Endothelial cell of umbilical vein (primary cell): Measurements from ENCODE around the gene NF2.

Experiments used
- JUN ChIP-seq: IDR thresholded peaks from 2 replicates; pipeline ENCODE4 v1.6.1; 2011; ENCODE audit warnings: borderline replicate concordance, low read depth; ENCODE audit not compliant: insufficient read length, insufficient read depth
- TF ChIP-seq, protein P1 (sequence below), 2 donors: IDR thresholded peaks; 1 replicate in 1 of 2; 2 replicates in 1 of 2; pipeline ENCODE4 v1.5.1; 2011; ENCODE audit warnings: low read length in 2 of 2, mild to moderate bottlenecking in 2 of 2, moderate library complexity in 2 of 2, control low read depth in 1 of 2, inconsistent platforms in 1 of 2, low read depth in 1 of 2; ENCODE audit not compliant: insufficient read depth in 1 of 2; ENCODE audit errors: extremely low read depth in 1 of 2

DNA sequence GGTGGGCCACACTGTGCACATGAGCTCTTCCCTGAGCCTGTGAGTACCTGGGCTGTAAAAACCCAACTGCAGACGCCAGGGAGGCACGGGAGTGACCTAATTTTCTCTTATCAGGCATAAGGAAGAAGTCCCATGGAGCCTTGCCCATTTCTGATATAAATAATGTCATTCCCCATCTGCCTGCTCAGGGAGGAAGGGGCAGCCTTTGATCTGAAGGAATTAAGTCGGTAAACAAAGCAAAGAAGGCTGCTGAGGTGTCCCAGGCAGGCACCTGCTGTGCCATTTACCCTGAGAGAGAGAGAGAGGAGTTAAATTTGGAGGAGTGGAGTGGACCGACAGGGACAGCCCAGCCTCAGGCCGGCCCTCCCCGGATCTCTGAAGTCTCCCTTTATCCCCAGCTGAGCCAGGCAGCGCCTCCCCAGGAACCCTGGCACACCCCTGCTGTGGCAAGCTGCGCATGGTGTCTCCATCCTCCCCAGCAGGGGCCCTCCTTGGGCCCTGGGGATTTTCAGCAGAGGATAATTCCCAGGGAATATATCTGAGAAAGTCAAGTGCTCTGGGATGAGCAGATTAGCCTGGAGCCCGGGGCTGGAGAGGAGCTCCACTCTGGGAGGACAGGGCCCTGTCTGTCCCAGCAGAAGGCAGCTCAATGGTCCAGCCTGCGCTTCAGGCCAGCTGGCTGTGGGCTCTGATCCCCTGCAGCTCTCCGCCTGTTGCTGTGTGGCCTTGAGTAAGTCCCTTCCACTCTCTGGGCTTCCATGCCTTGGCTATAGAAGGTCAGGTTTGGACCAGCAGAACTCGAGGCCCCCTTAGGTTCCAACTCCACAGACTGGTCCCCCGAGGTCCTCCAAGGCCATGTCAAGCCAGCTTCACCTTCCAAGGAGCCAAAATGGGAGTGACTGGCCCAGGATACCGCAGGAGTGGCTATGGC lies 98.8 kb downstream of the NF2 start:
- TF ChIP-seq, protein P1, sequence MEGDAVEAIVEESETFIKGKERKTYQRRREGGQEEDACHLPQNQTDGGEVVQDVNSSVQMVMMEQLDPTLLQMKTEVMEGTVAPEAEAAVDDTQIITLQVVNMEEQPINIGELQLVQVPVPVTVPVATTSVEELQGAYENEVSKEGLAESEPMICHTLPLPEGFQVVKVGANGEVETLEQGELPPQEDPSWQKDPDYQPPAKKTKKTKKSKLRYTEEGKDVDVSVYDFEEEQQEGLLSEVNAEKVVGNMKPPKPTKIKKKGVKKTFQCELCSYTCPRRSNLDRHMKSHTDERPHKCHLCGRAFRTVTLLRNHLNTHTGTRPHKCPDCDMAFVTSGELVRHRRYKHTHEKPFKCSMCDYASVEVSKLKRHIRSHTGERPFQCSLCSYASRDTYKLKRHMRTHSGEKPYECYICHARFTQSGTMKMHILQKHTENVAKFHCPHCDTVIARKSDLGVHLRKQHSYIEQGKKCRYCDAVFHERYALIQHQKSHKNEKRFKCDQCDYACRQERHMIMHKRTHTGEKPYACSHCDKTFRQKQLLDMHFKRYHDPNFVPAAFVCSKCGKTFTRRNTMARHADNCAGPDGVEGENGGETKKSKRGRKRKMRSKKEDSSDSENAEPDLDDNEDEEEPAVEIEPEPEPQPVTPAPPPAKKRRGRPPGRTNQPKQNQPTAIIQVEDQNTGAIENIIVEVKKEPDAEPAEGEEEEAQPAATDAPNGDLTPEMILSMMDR (IDR thresholded peaks at IDR 0.05; ENCODE audit: extremely low read depth in 1 of 2, insufficient read depth in 1 of 2, low read depth in 1 of 2, low read length in 2 of 2), result no peak
- TF ChIP-seq JUN, result no peak
